ENCODE data around the gene CUL9. TPM values are rescaled to one million over a fixed set of nuclear protein-coding genes. Genes with fewer than 3 reads are reported as not detected.

Gene CUL9
- total RNA-seq, 1 donor from 2014 or later: 36.1 TPM

DNA sequence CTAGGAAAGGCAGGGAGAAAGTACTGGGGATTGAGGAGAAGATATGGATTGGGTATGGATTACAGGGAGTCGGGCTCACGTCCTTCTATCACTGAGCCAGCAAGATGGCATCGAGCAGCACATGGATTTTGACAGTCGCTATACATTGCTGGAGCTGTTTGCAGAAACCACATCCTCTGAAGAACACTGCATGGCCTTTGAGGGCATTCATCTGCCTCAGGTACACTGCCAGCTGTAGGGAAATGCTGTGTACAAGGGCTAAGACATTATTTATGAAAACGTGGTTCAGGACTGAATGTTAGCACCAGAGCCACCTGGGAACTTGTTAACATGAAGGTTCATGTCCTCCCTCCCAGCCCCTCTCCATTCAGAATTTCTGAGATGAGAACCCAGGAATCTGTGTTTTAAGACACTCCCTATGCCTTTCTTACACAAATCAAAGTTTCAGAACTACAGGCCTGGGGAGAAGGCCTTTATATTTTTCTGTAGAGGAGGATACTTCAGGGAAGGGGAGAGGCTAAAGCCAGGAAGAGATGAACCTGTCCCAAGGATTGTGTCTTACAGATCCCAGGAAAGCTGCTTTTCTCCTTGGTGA, 3.5 kb downstream of the CUL9 start:
- no peaks in the 10 kb centered on the region for H3K27me3 ChIP-seq
- DNase-seq (ENCODE audit: low spot score in 2 of 2): no peak
- TF ChIP-seq CTCF (IDR thresholded peaks at IDR 0.05): no peak
- H3K36me3 ChIP-seq: peaks cover 31 to 43% of the 10 kb centered on the region in 2 donors
- no peaks in the 10 kb centered on the region for H3K9me3 ChIP-seq
- no peak overlapping the region for H3K4me3 ChIP-seq
- intact Hi-C loops (cut with DNase I): no loop called here
- H3K4me1 ChIP-seq: peaks cover 0 to 12% of the 10 kb centered on the region in 2 donors
- H3K27ac ChIP-seq: no peak overlapping the region

- TF ChIP-seq CTCF (IDR thresholded peaks at IDR 0.05): no peak
- peaks cover 0 to 12% of the 10 kb centered on the region in 2 donors for H3K4me1 ChIP-seq
- H3K4me3 ChIP-seq: no peak overlapping the region
- no peak overlapping the region for H3K27ac ChIP-seq
- intact Hi-C loops (cut with DNase I): no loop called here
- H3K9me3 ChIP-seq: no peaks in the 10 kb centered on the region
- H3K27me3 ChIP-seq: no peaks in the 10 kb centered on the region
- DNase-seq (ENCODE audit: low spot score in 2 of 2): no peak
- peaks cover 31 to 41% of the 10 kb centered on the region in 2 donors for H3K36me3 ChIP-seq
Measured at GRCh38 chr6:43186019-43186418, 4.0 kb downstream of the CUL9 start.

- Histone ChIP-seq H3K27me3 (no peaks in the 10 kb centered on the region), H3K27ac (no peak overlapping the region), H3K9me3 (no peaks in the 10 kb centered on the region), H3K36me3 (peaks cover 31 to 41% of the 10 kb centered on the region in 2 donors), H3K4me1 (peaks cover 0 to 7% of the 10 kb centered on the region in 2 donors), H3K4me3 (no peak overlapping the region)
- no peak for TF ChIP-seq CTCF (IDR thresholded peaks at IDR 0.05)
- intact Hi-C loops (cut with DNase I): no loop called here
- DNase-seq (ENCODE audit: low spot score in 2 of 2): no peak
Measured at GRCh38 chr6:43186706-43187105, 4.7 kb downstream of the CUL9 start.

GRCh38 chr6:43187821-43188220, 5.8 kb downstream of the CUL9 start:
- Histone ChIP-seq H3K27me3 (no peaks in the 10 kb centered on the region), H3K4me1 (peaks cover 0 to 3% of the 10 kb centered on the region in 2 donors), H3K4me3 (no peak overlapping the region), H3K9me3 (no peaks in the 10 kb centered on the region), H3K36me3 (peaks cover 32 to 48% of the 10 kb centered on the region in 2 donors), H3K27ac (no peak overlapping the region)
- DNase-seq (ENCODE audit: low spot score in 2 of 2): peak in 1 of 2 donors; percentile 33
- TF ChIP-seq CTCF (IDR thresholded peaks at IDR 0.05): no peak
- intact Hi-C loops (cut with DNase I): no loop called here

GRCh38 chr6:43188426-43188825, 6.4 kb downstream of the CUL9 start:
- TF ChIP-seq CTCF (IDR thresholded peaks at IDR 0.05): no peak
- no peak overlapping the region for H3K27ac ChIP-seq
- DNase-seq (ENCODE audit: low spot score in 2 of 2): peak in 1 of 2 donors; percentile 52

More at GRCh38 chr6:43188426-43188825, 6.4 kb downstream of the CUL9 start:
- H3K36me3 ChIP-seq: peaks cover 38 to 54% of the 10 kb centered on the region in 2 donors
- H3K4me3 ChIP-seq: no peak overlapping the region
- no peaks in the 10 kb centered on the region for H3K4me1 ChIP-seq
- no peaks in the 10 kb centered on the region for H3K9me3 ChIP-seq
- intact Hi-C loops (cut with DNase I): no loop called here
- no peaks in the 10 kb centered on the region for H3K27me3 ChIP-seq
